Activated CD4-positive, alpha-beta memory T cell treated with anti-CD3 and anti-CD28 coated beads for 36 hours (primary cell): Measurements from ENCODE around the gene SAMD9. TPM values are rescaled to one million over a fixed set of nuclear protein-coding genes. Genes with fewer than 3 reads are reported as not detected.
A peak's percentile ranks its signal among the peaks of the same experiment; 100 is the strongest.
"Not testable (repeated sequence)": the region's sequence is repeated elsewhere in the genome, so short reads cannot be mapped to it uniquely, and the experiment has no call there.

Experiments used
- CTCF ChIA-PET: fragments of 350-600 bp; sonication (Branson Sonifier 250); formaldehyde crosslinking; loops from one replicate; lab custom pipeline; 2021; ENCODE audit warnings: antibody characterized with exemption, inconsistent platforms; lab: Charles Lee
- POLR2A ChIA-PET: fragments of 350-600 bp; sonication (Branson Sonifier 250); formaldehyde crosslinking; loops from one replicate; lab custom pipeline; 2021; ENCODE audit warnings: antibody characterized with exemption; lab: Charles Lee
- DNase-seq: peaks from one replicate; pipeline ENCODE4 v3.0.0-alpha.2; 2020
- H3K27ac Mint-ChIP-seq: one replicate; pipeline ENCODE4 v1.8.0; 2021; ENCODE audit warnings: mixed read lengths
- H3K27me3 Mint-ChIP-seq: one replicate; pipeline ENCODE4 v1.8.0; 2021; ENCODE audit warnings: mixed read lengths
- H3K36me3 Mint-ChIP-seq: one replicate; pipeline ENCODE4 v1.8.0; 2021; ENCODE audit warnings: mixed read lengths
- H3K4me1 Mint-ChIP-seq: one replicate; pipeline ENCODE4 v1.8.0; 2021; ENCODE audit warnings: low read depth, mixed read lengths
- H3K4me3 Mint-ChIP-seq: one replicate; pipeline ENCODE4 v1.8.0; 2021; ENCODE audit warnings: mild to moderate bottlenecking, mixed read lengths
- H3K9me3 Mint-ChIP-seq: one replicate; pipeline ENCODE4 v1.8.0; 2021; ENCODE audit warnings: mixed read lengths
- intact Hi-C: fragments of 100-400 bp; cut with micrococcal nuclease; formaldehyde crosslinking; loops from one replicate; pipeline ENCODE4 v1.15.1; 2023
- total RNA-seq, 2 experiments: library from RNA; stranded (reverse); gene quantifications; one replicate each; pipeline ENCODE4 v1.2.3, GENCODE V29; 2021

The SAMD9 gene
- total RNA-seq, 2 experiments from 2014 or later = 6.9 to 7.2 TPM

DNA sequence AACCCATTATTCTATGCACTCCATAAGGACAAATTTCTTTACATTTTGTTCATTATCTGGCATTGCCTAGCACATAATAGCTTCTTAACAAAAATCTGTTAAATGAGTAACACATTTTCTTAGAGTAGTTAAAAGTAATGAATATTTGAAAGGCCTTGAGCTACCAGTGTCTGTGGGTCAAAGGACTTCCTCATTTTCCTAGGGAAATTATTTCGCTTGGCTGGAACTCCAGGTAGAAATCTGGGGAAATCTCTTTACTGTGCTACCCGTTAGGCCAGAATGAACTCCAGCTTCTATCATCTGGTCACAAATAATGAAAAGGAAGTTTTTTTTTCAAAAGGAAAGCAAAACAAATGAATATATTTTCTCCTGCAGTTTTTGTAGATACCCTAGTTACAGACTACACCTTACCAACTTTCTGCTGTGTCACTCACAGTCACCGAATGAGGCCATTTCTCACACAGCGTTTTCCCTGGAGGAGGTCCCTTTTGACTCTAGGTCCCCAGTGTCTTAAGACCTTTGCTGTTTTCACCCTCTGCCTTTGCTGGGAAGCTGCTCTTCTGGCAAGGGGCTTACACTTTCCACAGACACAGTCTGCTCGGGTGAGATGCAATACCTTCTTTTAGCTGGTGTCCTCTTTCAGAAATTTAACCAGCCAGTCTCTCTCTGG lies 28.8 kb upstream of the SAMD9 start:
- ChIA-PET CTCF (interaction anchor here (1.8 kb wide), 1 partner anchor 82 kb away, joined by 6 read pairs; no protein-coding TSS in a partner anchor), POLR2A (interaction anchor here (1.0 kb wide), 1 partner anchor 29 kb away, joined by 4 read pairs; the partner anchor contains the start of gene SAMD9)
- intact Hi-C loops = loop anchor here (1.0 to 5.0 kb wide), 2 partner anchors 41 to 86 kb away; partner anchors contain the start of gene VPS50
- H3K4me1 Mint-ChIP-seq = peaks cover 27% of the 10 kb centered on the region
- H3K4me3 Mint-ChIP-seq = peak overlapping the region; percentile 84
- no peaks in the 10 kb centered on the region for H3K27me3 Mint-ChIP-seq
- DNase-seq = peak; percentile 28
- peaks cover 20% of the 10 kb centered on the region for H3K36me3 Mint-ChIP-seq
- H3K9me3 Mint-ChIP-seq = no peaks in the 10 kb centered on the region
- H3K27ac Mint-ChIP-seq = peak overlapping the region; percentile 82

DNA sequence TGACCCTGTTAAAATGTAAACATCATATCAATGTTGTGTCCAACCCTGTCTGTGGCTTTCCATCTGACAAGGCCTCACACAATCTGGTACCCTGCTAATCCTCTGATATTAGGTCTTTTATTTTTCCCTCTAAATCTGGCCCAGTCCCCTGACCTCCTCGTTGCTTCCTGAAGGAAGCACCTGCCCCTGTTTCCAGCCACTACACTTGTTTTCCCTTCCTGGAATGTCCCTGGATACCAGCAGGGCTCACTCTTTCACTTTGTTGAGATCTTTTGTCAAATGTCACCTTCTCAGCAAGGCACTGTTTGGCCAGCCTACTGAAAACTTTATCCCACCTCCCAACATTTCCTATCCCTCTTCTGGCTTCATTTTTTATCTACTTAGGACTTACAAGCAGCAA lies 28.3 kb upstream of the SAMD9 start:
- intact Hi-C loops = loop anchor here (5.0 kb wide), 1 partner anchor 41 kb away; no protein-coding TSS in a partner anchor
- H3K9me3 Mint-ChIP-seq = no peaks in the 10 kb centered on the region
- ChIA-PET CTCF (no interaction called here), POLR2A (interaction anchor here (1.0 kb wide), 1 partner anchor 28 kb away, joined by 4 read pairs; the partner anchor contains the start of gene SAMD9)
- peaks cover 20% of the 10 kb centered on the region for H3K36me3 Mint-ChIP-seq
- H3K4me3 Mint-ChIP-seq = no peak overlapping the region
- H3K27me3 Mint-ChIP-seq = no peaks in the 10 kb centered on the region
- H3K27ac Mint-ChIP-seq = no peak overlapping the region
- no peak for DNase-seq
- H3K4me1 Mint-ChIP-seq = peaks cover 27% of the 10 kb centered on the region

DNA sequence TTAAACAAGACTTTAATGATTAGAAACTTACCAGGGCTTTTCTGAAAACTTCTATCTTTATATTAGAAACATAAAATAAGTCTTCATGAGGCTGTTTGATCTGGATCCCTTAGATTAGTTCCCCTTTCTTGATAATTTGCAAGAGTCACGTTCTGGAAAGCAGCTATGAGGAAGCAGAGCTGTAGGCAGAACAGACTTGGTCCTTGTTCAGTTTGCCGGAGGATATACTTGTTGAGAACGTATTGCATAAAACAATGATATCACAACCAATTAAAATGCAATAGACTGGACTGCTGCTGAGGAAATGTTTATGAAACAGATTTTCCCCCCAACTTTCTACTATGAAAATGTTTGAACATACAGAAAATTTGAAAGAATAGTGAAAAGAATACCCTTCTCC lies 27.6 kb upstream of the SAMD9 start:
- DNase-seq = no peak
- Mint-ChIP-seq H3K27me3 (no peaks in the 10 kb centered on the region), H3K27ac (no peak overlapping the region), H3K4me1 (peaks cover 27% of the 10 kb centered on the region), H3K36me3 (peaks cover 20% of the 10 kb centered on the region), H3K4me3 (no peak overlapping the region), H3K9me3 (no peaks in the 10 kb centered on the region)
- intact Hi-C loops = loop anchor here (5.0 kb wide), 1 partner anchor 42 kb away; no protein-coding TSS in a partner anchor
- ChIA-PET CTCF (no interaction called here), POLR2A (no interaction called here)

DNA sequence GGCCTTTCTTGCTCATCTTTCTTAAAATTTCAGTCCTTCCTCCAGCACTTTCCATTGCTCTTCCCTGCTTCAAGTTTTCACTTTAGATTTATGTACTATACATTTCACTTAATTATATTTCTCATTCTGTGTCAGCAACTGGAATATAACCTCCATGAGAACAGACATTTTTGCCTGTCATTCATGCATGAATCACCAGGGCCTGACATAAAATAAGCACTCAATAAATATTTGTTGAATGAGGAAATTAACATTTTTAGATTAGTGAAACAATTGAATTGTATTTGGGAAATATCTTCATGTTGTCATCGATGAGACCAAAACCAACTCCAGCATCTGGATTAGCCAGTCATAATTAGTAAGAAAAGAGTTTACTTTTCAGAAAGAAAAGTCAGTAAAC lies 24.3 kb upstream of the SAMD9 start:
- H3K9me3 Mint-ChIP-seq = peaks cover 6% of the 10 kb centered on the region
- H3K27me3 Mint-ChIP-seq = no peaks in the 10 kb centered on the region
- DNase-seq = no peak
- peaks cover 28% of the 10 kb centered on the region for H3K36me3 Mint-ChIP-seq
- ChIA-PET POLR2A (no interaction called here), CTCF (no interaction called here)
- no peak overlapping the region for H3K27ac Mint-ChIP-seq
- H3K4me1 Mint-ChIP-seq = peaks cover 15% of the 10 kb centered on the region
- intact Hi-C loops = no loop called here
- no peak overlapping the region for H3K4me3 Mint-ChIP-seq

DNA sequence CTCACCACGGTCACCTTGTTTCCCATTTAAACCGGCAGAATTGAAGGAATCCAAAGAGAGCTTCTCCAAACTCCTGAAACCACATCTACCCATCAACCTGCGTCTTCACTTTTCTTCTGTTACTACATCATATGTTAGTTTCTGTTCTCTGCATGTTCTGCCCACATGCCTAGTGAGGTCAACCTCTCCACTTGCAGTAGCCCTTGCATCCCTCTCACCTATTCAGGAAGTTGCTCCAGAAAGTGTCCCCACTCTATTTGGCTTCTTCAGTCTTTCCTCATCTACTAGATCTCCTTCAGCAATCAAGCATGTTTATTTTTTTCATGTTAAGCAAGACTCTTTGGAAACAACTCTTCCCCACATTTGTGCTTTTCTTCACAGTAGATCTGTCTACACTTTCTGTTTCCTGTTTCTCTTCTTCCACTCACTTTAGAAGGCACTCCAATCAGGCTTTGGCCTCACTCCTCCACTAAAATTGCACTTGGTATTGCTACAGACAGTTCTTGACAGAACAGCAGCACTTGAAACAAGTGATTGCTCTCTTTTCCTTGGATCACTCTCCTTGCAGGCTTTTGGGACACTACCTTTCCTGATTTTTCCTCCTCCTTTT lies 22.9 kb upstream of the SAMD9 start:
- H3K9me3 Mint-ChIP-seq = peaks cover 7% of the 10 kb centered on the region
- intact Hi-C loops = no loop called here
- ChIA-PET POLR2A (no interaction called here), CTCF (no interaction called here)
- H3K27ac Mint-ChIP-seq = no peak overlapping the region
- H3K4me3 Mint-ChIP-seq = no peak overlapping the region
- H3K4me1 Mint-ChIP-seq = peaks cover 3% of the 10 kb centered on the region
- no peaks in the 10 kb centered on the region for H3K27me3 Mint-ChIP-seq
- peaks cover 36% of the 10 kb centered on the region for H3K36me3 Mint-ChIP-seq
- no peak for DNase-seq

DNA sequence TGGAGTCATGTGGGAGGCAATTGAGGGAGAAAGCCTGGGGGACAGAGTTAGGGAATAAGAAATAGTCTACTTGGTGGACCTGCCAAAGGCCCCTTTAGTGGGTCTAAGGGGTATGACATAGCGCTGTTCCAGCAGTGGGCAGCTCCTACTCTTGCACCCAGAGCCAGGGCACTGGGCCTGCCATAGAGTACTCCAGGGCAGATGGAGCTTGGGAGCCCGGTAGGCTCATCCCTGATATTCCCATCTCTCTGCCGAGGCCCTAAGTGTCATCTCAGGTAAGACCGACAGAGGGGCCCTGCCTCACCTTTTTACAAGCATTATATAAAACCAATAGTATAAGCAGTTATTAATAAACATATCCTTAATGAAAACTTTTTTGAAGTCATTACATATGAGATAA lies 20.8 kb upstream of the SAMD9 start:
- Mint-ChIP-seq H3K4me1 (no peaks in the 10 kb centered on the region), H3K27ac (no peak overlapping the region), H3K36me3 (peaks cover 47% of the 10 kb centered on the region), H3K4me3 (no peak overlapping the region), H3K27me3 (no peaks in the 10 kb centered on the region), H3K9me3 (peaks cover 27% of the 10 kb centered on the region)
- intact Hi-C loops = no loop called here
- no peak for DNase-seq
- ChIA-PET CTCF (no interaction called here), POLR2A (no interaction called here)

DNA sequence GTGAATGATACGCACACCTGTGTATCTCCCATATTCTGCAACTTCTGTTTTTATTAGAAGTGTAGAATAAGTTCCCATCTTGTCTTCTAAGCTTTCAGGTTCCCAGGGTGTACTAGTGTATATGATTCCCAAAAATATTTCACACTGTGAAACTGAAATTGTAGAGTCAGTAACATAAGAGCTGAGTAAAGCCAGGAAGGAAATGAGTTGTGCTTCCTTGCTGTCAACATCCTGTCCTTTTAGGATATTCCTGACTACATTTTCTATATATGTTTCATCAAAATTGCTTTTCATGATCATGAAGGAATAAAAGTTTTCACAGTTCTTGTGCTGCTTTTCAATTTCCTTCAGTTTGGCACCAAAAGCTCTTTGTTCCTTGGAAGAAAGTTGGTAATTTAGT lies 15.2 kb upstream of the SAMD9 start:
- Mint-ChIP-seq H3K36me3 (peaks cover 43% of the 10 kb centered on the region), H3K9me3 (peaks cover 70% of the 10 kb centered on the region), H3K27ac (no peak overlapping the region), H3K27me3 (no peaks in the 10 kb centered on the region), H3K4me1 (no peaks in the 10 kb centered on the region), H3K4me3 (no peak overlapping the region)
- POLR2A ChIA-PET = no interaction called here
- intact Hi-C loops = no loop called here
- no peak for DNase-seq
- CTCF ChIA-PET = no interaction called here

DNA sequence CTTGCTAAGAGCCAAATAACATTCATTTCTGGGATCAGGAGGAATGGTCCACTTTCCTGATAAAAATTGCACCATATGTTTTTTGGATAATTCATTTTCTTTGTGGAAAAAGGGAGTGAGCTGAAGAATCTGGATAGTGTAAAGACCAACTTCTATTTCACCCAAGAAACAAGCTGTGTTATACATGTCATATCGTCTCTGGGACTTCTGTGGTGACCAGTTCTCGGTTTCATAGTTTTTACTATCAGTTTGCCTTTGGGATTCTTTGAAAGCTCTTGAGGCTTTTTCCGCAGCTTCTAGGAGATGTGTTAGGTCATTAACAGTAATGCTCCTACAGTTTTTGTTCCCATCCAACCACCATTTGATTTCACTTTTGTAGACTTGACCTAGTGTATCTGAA lies 14.4 kb upstream of the SAMD9 start:
- H3K9me3 Mint-ChIP-seq = peaks cover 75% of the 10 kb centered on the region
- H3K36me3 Mint-ChIP-seq = peaks cover 39% of the 10 kb centered on the region
- H3K27ac Mint-ChIP-seq = no peak overlapping the region
- no peaks in the 10 kb centered on the region for H3K4me1 Mint-ChIP-seq
- CTCF ChIA-PET = no interaction called here
- POLR2A ChIA-PET = no interaction called here
- no peak overlapping the region for H3K4me3 Mint-ChIP-seq
- H3K27me3 Mint-ChIP-seq = no peaks in the 10 kb centered on the region
- intact Hi-C loops = no loop called here
- DNase-seq = no peak

DNA sequence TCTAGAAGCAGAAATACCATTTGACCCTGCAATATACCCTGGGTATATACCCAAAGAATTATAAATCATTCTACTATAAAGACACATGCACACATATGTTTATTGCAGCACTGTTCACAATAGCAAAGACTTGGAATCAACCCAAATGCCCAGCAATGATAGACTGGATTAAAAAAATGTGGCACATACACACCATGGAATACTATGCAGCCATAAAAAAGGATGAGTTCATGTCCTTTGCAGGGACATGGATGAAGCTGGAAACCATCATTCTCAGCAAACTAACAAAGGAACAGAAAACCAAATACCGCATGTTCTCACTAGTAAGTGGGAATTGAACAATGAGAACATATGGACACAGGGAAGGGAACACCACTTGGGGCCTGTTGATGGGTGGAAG lies 9.2 kb upstream of the SAMD9 start:
- Mint-ChIP-seq H3K36me3 (peaks cover 25% of the 10 kb centered on the region), H3K9me3 (peaks cover 80% of the 10 kb centered on the region)
- H3K4me1 Mint-ChIP-seq, intact Hi-C loops, CTCF ChIA-PET, H3K27ac Mint-ChIP-seq, DNase-seq, POLR2A ChIA-PET, H3K27me3 Mint-ChIP-seq, H3K4me3 Mint-ChIP-seq: not testable (repeated sequence)

DNA sequence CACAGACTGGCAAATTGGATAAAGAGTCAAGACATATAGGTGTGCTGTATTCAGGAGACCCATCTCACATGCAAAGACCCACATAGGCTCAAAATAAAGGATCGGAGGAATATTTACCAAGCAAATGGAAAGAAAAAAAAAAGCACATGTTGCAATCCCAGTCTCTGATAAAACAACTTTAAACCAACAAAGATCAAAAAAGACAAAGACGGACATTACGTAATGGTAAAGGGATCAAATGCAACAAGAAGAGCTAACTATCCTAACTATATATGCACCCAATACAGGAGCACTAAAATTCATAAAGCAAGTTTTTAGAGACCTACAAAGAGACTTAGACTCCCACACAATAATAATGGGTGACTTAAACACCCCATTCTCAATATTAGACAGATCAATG lies 5.8 kb upstream of the SAMD9 start:
- peaks cover 32% of the 10 kb centered on the region for H3K36me3 Mint-ChIP-seq
- CTCF ChIA-PET, H3K27ac Mint-ChIP-seq, H3K4me3 Mint-ChIP-seq, POLR2A ChIA-PET, H3K4me1 Mint-ChIP-seq, DNase-seq, intact Hi-C loops, H3K27me3 Mint-ChIP-seq: not testable (repeated sequence)
- H3K9me3 Mint-ChIP-seq = peaks cover 68% of the 10 kb centered on the region

DNA sequence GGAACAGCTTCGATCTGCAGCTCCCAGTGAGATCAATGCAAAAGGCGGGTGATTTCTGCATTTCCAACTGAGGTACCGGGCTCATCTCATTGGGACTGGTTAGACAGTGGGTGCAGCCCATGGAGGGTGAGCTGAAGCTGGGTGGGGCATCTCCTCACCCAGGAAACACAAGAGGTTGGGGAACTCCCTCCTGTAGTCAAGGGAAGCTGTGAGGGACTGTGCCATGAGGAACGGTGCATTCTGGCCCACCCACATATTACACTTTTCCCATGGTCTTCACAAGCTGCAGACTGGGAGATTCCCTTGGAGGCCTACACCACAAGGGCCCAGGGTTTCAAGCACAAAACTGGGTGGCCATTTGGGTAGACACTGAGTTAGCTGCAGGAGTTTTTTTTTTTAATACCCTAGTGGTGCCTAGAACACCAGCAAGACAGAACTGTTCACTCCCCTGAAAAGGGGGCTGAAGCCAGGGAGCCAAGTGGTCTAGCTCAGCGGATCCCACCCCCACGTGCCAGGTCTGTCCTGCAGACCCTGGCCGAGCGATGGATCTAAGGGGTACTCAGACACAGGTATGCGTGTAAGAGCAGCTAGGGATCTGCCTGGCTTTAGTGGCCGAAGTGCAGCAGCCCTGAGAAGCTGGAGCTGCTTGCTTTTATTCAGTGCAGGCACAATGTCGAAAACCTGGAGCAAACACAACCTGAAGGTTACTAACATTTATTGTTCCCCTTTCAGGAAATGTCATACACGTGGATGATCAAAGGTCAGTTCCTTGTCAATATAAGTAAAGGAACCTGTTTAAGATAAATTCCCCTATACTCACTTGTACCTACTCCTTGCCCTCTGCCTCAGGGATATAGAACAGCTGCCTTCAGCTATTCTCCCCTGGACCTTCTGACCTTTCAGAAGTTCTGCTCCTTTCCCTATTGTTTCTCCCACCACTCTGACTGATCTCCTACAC lies 3.1 kb upstream of the SAMD9 start:
- Mint-ChIP-seq H3K27me3 (no peaks in the 10 kb centered on the region), H3K27ac (no peak overlapping the region), H3K4me1 (peaks cover 25% of the 10 kb centered on the region), H3K36me3 (peaks cover 25% of the 10 kb centered on the region), H3K9me3 (peaks cover 43% of the 10 kb centered on the region), H3K4me3 (no peak overlapping the region)
- POLR2A ChIA-PET = no interaction called here
- CTCF ChIA-PET = no interaction called here
- intact Hi-C loops = no loop called here
- DNase-seq = no peak
